Ecto neural progenitor cell (in vitro differentiated cells): ENCODE measurements around the gene TM9SF2.

Experiments
- DNase-seq: peaks from one replicate; pipeline ENCODE4 v3.0.0-alpha.2; 2018; ENCODE audit warnings: low spot score

TM9SF2 gene

DNA sequence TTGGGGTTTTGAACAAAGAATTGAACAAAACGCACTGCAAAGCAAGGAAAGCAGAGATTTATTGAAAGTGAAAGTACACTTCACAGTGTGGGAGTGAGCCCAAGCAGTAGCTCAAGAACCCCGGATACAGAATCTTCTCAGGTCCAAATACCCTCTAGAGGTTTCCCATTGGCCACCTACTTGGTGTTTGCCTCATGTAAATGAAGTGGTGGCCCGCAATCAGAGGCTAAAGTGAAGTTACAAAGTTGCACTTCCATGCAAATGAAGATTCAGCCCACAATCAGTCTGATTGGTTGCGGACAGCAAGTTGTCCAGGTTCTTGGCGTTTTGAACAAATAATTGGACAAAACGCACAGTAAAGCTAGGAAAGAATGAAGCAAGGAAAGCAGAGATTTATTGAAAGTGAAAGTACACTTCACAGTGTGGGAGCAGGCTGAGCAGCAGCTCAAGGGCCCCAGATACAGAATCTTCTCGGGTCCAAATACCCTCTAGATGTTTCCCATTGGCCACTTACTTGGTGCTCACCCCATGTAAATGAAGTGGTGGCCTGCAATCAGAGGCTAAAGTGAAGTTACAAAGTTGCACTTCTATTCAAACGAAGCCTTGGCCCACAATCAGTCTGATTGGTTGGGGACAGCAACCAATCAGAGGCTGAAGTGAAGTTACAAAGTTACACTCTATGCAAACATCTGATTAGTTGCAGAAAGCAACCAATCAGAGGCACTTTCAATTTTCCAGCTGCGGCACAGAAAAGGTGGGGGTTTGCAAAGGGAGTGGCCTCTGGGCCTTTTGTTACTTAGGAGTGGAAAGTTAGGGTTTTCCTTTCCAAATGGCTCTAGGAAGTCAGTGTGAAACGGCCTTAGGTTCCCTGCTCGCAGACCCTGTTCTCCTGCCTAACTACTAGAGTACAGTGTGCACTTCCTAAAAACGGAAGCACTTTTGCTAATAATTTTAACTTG lies 4.8 kb upstream of the TM9SF2 start:
- no peak for DNase-seq

DNA sequence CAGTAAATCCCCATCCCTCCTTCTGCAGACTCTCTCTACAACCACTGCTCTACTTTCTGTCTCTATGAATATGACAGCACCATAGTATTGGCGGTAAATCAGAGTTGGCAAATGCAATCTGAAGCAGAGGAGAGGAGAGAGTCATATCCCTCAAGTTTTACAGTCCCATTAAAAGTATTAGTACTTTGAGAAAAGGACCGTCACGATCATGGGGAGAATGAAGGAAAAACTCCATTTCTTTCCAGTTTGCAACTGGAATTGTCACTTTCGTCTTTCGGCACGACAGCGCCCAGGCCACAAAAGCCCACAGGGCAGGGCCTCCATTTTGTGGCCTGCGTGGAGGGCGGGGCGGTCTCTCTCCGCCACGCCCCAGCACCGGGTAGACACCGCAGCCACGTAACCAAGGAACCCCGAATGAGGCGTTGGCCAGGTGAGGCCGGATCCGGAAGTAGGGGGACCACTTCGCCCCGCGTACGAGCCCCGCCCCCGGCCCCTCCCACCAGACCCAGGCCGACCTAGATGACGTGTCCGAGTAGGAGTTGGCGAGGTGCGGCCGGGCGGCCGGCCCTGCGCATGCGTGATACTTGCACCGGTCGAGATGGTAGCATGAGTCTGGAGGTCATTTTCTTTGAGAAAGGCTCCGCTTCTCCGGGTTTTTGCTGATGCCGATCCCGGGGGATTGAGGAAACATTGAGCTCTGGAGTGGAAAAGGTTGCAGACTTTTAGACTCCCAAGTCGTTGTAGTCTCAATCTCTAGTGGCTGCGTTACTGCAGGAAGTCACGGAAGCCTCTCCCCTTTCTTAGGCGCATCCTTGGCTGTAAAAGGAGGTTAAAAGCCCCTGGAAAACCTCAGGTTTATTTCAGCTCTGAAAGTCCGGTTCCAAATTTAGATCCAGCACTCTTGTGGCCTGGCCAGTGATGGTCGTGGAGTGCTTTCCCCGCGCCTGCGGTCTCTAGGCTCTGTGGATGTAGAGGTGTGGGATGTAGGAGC lies 2.8 kb upstream of the TM9SF2 start:
- peak; percentile 98 for DNase-seq

DNA sequence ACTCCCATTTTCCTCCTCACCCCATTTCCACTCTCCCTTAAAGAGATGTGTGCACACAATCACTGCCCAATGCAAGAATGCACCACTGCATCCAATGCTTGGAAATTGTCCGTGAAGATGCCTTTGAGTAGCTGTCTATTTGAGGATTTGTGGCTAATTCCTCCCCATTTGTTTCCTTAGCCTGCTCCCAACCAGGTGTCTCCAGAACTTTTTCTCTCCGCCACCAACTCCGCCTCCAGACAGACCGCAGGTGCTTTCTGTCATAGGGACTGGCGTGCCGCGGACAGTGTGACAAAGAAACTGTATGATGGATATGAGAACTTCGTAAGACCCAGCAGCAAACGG lies 461 bp upstream of the TM9SF2 start:
- DNase-seq, result no peak

DNA sequence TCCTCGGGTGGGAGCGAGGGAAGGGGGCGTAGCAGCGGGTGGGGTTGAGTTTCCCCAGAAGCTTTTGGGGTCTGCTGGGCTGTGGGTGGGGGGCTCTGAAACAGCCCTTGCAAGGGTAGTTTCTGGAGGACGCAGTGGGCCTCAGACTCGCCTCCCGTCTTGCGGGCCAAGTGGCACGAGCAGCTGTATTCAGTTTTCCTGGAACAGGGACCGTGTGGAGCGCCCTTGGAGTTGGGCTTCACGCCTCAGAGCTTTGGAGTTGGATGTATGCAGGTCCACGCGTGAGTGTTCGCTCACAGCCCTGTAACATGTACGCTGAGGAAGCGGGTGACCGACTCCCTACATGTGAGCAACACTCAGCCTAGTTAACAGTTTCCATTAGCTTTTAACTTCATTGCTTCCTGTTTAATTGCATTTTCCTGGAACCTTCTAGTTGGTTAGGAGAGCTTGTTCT lies 603 bp downstream of the TM9SF2 start:
- no peak for DNase-seq

DNA sequence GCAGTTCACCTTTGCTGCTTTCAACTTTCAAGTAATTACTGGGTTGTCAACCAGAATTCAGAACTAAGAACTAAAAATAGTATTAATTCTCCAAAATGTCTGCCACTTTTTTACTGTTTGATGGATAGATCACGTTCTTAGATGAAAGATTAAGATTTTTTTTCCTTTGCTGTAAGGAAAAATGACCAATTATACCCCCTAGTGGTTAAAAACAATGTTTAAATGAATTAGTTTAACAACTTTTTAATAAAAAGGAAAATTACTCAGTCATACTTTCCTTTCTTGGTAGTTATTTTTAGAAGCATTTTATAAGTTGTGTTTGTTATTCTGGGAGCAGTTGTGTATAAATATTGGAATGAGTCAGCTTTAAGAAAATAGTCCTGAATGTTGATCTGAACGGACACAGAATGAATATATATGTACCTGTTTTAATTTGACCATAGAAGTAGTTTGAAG lies 4.6 kb downstream of the TM9SF2 start:
- DNase-seq, result no peak

DNA sequence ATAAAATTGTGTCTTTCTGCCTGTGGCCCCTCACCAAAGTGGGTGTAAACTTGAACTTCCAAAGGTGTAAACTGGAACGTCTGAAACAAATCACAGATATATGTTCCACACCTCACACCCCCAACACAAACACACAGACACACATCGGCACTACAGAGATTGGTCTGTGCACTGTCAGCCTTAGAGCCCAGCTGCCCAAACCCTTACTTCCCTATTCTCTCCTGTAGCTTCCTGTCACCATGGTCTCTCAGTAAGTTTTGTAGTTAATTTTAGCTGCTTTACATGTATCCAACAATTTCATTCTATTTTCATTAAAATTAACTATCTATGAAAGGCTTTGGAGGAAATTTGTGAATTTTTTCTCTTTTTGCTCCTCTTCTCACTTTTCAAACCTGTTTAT lies 5.4 kb downstream of the TM9SF2 start:
- no peak for DNase-seq

DNA sequence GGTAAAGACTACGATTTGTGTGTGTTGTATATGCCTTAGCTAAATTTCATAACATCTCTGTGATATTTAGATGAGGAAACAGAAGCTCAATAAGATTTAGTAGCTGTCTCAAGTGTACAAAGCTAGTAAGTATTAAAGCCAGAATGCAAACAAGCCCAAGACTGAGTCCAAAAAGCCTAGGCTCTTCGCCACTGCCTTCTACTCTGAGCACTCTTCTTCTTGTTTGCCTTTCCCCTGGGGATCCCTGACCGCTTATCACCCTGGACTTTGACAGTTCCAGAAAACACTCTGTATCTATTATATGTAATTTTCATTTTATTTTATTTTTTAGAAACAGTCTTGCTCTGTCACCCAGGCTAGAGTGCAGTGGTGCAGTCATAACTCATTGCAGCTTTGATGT lies 5.8 kb downstream of the TM9SF2 start:
- DNase-seq, result no peak

DNA sequence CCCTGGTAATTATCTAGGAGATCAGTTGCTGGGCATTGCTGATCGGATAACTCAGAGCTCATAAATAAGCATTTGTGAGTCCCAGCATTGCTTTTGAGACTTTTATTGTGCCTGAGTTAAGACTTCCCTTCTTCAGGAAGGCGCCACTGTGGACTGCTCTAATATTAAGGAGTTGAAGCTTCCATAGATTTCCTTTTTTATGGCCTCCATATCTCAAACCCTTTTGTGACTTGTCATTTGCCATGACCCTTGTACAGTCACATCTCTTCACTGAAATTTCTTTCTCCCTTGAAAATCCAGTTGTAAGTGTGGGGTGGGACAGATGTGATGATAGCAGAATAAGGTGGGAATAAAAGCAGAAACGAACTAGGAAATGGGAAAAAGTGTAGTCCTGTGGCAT lies 6.3 kb downstream of the TM9SF2 start:
- no peak for DNase-seq

DNA sequence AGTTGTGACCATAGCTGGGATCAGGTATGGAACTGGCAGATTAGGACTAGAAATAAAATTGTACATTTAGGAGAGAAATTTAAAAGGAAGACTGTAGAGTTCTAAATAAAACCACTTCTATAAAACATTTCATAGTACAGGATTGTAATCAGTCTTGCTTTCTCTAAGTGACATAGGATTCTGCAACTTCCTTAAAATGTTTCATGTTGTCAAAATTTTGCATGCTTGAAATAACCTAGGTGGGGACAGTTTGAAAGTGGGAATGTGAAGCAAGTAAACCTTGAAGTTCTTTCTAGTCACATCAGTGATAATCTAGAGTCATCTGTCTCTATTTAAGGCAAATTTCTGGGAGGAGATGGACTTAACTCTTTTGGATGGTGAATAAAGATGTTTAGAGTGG lies 6.7 kb downstream of the TM9SF2 start:
- no peak for DNase-seq

DNA sequence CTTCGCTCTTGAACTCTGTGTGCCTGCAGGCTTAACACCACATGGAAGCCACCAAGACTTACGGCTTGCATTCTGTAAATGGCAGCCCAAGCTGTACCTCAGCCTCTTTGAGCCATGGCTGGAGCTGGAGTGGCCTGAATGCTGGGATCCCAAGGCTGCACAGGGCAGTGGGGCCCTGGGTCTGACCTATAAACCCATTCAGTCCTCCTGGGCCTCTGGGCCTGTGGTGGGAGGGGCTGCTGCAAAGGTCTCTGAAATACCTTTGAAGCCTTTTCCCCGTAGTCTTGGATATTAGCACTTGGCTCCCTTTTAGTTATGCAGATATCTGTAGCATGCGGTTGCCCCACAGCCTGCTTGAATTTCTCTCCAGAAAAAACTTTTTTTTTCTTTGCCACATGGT lies 8.2 kb downstream of the TM9SF2 start:
- DNase-seq, result no peak

DNA sequence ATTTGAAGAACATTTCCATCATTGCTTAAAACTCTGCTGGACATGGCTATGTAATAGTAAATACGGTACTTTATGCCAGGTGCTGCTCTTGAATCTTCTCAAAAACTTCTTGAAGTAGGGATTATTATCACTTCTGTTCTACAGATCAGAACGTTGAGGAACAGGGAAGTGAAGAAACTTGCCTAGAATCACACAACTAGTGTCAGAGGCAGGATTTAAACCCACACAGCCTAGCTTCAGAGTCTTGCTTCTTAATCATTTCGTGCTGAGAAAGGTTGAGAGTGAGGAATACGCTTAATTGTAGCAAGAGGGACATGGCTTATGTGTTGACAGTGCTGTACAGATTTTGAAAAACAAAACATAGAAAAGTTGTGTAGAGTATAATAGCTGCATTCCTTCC lies 13.5 kb downstream of the TM9SF2 start:
- DNase-seq, result no peak

DNA sequence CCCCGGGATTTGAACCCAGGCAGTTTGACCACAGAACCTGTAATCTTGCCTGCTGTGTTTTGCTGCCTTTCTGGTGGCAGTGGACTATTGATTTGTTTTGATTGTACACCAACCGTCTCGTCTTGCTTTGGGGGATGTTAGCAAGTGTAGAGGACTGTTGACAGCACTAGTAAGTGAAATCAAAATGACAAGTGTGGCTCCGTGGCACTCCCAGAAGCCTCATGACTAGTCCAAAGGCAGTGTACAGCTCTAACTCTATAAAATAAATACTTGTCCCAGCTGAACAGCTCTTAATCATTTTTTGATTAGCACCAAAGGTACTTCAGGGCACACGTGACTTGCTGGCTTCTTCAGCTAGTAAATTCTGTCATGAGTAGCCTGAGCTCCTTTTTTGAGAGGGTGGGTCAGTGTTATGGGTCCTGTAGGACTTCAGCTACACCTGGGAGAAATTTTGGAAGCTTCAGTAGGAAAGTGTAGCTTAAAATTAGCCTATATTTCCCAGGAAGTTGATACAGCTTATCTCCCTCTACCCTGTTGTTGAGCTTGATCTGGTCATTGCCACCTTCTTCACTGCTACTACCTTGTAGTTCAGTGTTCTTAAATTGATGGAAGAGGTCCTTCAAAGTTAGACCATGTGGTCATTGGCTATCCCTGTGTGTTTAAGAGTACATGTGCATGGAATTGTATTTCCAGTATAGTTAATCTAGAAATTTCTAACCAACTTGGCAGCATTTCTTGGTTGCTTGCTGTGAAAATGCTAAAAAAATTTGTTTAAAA lies 15.1 kb downstream of the TM9SF2 start:
- DNase-seq, result no peak

DNA sequence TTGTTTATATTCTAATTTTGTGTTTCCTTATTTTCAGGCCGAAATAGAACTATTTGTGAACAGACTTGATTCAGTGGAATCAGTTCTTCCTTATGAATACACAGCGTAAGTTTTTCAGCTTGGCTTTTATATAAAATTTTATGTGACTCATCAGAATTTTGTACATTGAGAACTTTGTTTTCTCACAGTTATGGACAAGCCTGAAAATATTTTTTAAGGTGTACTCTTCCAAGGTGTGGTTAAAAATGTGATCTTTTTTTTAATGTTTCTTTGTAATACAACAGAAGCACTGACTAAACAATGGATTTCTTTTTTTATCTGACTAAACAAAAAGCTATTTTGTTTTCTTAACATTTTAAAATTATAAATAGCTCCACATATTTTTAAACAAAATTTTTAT lies 16.3 kb downstream of the TM9SF2 start:
- no peak for DNase-seq

DNA sequence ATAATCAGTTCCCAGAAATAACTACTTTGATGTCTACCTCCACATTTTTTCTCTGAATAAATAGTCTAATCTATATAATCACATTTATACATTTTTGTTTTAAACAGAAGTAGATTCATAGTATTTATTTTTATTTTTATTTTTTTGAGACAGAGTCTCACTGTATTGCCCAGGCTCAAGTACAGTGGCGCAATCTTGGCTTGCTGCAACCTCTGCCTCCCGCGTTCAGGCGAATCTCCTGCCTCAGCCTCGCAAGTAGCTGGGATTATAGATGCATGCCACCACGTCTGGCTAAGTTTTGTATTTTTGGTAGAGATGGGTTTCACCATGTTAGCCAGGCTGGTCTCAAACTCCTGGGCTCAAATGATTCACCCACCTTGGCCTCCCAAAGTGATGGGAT lies 16.7 kb downstream of the TM9SF2 start:
- DNase-seq, result no peak

DNA sequence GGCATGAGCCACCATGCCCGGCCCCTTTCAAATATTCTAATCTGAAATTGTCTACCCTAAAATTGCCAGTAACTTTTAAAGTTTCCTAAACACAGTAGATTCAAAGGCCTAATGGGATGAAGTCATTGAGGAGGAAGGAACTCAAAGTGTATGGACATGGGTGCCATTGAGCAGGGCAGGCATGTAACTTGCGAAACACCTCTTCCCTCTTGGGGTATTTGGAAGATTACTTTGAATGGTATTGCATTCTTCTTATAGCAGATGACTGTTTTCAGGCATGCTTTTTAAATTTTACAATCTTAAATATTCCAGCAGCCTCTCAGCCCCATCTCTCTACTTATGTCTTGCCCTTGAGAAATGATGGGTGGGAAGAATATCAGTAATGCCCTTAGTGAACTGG lies 21.0 kb downstream of the TM9SF2 start:
- DNase-seq, result no peak

DNA sequence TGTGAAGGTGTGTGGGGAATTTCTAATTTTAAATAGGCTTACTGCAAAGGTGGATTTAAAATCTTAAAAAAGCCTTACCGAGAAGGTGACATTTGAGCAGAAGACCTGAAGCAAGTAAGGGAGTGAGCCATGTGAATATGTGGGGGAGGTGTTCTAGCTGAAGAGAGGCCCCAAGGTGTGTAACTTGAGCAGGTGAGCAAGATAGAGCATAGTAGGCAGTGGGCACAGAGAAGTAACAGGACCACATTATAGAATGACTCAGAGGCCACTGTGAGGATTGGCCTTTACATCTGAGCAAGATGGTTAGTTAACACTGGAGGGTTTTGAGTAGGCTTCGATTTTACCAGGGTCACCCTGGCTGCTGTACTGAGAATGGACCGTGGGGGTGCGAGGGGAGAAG lies 22.6 kb downstream of the TM9SF2 start:
- DNase-seq, result no peak

DNA sequence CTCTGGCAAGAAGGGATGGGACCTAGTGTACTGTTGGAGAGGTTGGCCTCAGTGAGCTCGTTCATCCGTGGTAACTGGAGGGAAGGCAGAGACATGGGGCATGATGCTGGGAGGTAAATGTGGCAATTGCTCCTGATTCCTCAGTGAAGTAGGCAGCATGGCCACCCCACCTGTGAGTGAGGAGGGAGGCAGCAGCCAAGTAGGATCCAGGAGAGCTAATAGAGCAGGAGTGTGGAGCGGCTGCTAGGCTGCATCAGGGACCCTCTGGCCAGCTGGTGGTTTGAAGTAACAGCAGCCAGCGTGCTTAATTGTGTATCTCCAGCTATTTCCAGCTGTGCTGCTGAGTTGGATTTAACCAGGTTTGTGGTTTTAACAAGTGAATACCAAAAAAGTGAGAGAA lies 24.7 kb downstream of the TM9SF2 start:
- DNase-seq, result no peak

DNA sequence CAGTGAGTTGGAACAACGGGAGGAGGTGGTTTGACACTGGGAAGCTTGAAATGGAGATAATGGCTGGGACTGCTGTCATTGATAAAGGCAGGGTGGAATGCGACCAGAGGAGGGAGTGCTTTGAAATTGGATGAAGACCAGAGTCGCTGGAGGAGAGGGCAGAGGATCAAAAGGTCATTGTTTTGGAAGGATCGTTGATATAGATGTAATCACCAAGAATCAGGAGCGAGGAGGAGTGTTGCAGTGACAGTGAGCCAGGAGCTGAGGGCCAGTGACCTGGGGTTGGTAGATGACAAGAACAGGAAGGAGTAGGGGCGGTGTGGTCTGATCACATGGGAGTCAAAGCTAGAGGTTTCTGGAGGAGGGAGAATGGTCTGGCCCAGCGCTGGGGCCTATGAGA lies 25.3 kb downstream of the TM9SF2 start:
- no peak for DNase-seq

DNA sequence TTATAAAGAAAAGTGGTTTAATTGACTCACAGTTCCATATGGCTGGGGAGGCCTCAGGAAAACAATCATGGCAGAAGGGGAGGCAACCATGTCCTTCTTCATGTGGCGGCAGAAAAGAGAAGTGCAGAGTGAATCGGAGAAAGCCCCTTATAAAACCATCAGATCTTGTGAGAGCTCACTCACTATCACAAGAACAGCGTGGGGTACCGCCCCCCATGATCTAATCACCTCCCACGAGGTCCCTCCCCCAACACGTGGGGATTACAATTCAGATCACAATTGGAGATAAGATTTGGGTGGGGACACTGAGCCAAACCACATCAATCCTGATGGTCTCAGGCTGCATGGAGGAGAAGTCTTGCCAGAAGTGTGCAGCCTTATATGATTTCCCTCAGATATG lies 26.0 kb downstream of the TM9SF2 start:
- no peak for DNase-seq

DNA sequence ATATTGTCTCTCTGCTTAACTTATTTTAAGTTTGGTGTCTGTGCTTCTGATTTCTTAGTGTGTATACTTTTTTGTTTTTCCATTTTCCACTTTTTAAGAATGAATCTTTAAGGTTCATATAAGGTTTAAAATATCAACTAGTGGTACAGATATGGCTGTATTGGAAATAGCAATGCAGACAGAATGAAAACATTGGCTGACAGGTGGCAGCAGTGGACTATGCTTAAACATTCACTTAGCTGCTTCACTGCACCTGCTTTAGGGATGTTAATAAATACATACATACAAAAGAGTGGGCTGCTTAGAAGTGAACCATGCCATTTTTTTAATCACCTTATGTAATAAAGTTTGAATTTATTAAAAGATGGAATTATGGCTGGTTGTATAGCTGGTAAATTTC lies 27.3 kb downstream of the TM9SF2 start:
- no peak for DNase-seq

DNA sequence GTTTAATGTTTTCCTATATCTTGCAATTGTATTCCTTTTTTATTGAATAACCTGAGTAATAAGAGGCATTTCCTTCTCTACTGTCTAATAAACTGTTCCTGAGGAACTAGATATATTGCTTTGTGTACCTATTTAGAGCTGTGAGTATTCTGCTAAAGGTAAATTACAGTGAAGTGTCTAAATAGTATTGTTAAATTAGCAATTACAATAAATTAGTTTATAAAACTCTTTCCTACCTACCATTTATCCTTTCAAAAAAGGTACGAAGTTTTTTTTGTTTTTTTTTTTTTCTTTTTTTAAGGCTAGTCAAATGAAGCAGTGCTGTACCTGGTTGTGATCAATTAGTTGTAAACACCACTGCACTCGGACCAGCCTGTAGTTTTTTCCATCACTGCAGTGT lies 34.8 kb downstream of the TM9SF2 start:
- no peak for DNase-seq

DNA sequence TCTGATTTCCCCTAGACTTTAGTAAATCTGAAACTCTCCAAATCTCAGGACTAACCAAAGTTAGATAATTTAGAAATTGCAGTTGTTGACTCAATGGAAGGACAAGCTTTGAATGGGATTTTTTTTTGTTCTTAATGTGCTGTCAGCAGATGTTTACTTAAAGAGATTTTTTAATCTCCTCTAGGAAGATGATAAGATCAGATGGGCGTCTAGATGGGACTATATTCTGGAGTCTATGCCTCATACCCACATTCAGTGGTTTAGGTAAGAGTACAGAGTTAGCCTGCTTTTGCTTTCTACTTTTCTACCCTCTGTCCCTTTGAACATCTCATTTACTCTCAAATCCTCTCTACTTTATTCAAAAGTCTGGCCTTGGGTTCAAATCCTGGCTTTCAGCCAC lies 39.3 kb downstream of the TM9SF2 start:
- no peak for DNase-seq
